Sigmoid colon (tissue), 4 donors: Measurements from ENCODE around the gene ZNF440.
A peak's percentile ranks its signal among the peaks of the same experiment; 100 is the strongest.

Source experiments
- EP300 ChIP-seq, 4 donors: sonication (generic); formaldehyde crosslinking; IDR thresholded peaks; one replicate each; pipeline ENCODE4 v1.6.1; 2017; ENCODE audit warnings: antibody characterized with exemption in 4 of 4
- POLR2A ChIP-seq, 2 donors: fragments of 450-650 bp; IDR thresholded peaks; one replicate each; pipeline ENCODE4 v1.6.1; 2016; ENCODE audit warnings: antibody characterized with exemption in 2 of 2, mild to moderate bottlenecking in 2 of 2, moderate library complexity in 2 of 2
- TF ChIP-seq, protein P1 (sequence below), 4 experiments: fragments of 450-650 bp in 3 of 4; fragments of 200-600 bp in 1 of 4; IDR thresholded peaks; one replicate each; pipeline ENCODE4 v1.5.1; 2016 to 2019; ENCODE audit warnings: antibody characterized with exemption in 4 of 4, mild to moderate bottlenecking in 3 of 4, moderate library complexity in 2 of 4

DNA sequence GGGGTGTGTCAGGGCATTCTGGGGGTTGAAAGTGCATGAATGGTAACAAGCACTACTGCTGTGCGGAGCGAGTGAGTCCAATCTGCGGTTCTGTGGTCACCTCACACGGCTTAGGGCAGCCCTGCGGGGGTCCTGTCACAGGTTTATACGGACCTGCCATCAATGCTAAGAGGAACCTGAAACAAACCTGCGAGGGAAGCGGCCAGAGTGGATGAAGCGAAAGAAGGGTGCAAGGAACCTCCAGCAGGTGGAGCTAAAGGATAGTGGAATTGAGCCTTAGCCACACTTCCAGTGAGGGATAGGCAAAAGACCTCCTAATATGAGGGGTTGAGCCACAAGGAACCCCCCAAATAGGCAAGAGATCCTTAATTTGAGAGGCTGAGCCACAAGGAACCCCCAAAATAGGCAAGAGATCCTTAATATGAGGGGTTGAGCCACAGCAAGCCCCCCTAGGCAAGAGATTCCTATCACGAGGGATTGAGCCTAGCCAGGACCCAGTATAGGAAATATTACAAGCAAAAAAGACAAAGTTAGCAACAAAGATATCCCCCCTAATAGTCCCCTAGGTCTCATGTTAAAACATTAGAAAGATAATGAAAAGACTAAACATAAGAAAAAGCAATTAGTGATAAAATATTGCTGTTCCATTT lies 67.2 kb downstream of the ZNF440 start:
- TF ChIP-seq EP300 (IDR thresholded peaks at IDR 0.05) (no peak), POLR2A (IDR thresholded peaks at IDR 0.05) (no peak)
- TF ChIP-seq, protein P1, sequence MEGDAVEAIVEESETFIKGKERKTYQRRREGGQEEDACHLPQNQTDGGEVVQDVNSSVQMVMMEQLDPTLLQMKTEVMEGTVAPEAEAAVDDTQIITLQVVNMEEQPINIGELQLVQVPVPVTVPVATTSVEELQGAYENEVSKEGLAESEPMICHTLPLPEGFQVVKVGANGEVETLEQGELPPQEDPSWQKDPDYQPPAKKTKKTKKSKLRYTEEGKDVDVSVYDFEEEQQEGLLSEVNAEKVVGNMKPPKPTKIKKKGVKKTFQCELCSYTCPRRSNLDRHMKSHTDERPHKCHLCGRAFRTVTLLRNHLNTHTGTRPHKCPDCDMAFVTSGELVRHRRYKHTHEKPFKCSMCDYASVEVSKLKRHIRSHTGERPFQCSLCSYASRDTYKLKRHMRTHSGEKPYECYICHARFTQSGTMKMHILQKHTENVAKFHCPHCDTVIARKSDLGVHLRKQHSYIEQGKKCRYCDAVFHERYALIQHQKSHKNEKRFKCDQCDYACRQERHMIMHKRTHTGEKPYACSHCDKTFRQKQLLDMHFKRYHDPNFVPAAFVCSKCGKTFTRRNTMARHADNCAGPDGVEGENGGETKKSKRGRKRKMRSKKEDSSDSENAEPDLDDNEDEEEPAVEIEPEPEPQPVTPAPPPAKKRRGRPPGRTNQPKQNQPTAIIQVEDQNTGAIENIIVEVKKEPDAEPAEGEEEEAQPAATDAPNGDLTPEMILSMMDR (IDR thresholded peaks at IDR 0.05) = peak; percentile 30 to 79 (median 71)
